Measurements from ENCODE around the gene SRMS.

GRCh38 chr20:63596423-63596822 lies 48.9 kb upstream of the SRMS start:
- TF ChIP-seq CTCF (IDR thresholded peaks at IDR 0.05), result no peak
- TF ChIP-seq POLR2A (IDR thresholded peaks at IDR 0.05), result no peak
